Cardiac ventricle fibroblast (primary cell): ENCODE measurements around the gene APBA1. TPM values are rescaled to one million over a fixed set of nuclear protein-coding genes. Genes with fewer than 3 reads are reported as not detected.

Experiments
- total RNA-seq: library from RNA; depleted of rRNA; stranded (reverse); fragments of >200 nt; gene quantifications from 2 replicates; pipeline ENCODE4 v1.2.3, GENCODE V29; 2015

APBA1 gene
- total RNA-seq, result 1.7 and 2.4 TPM in 2 replicates

GRCh38 chr9:69671879-69672595, at the start of gene APBA1:
TSS of gene APBA1 (minus strand) at chr9:69672371.

Other genes with a start within 250 kb of the APBA1 start
- 26.1 and 30.7 TPM in 2 replicates for gene PTAR1, start 87.6 kb upstream of the APBA1 start, total RNA-seq
- not detected in 2 replicates for gene CFAP95, start 148.4 kb upstream of the APBA1 start, total RNA-seq